K562 (cell line): ENCODE results near the gene B3GALT4. TPM values are rescaled to one million over a fixed set of nuclear protein-coding genes. Genes with fewer than 3 reads are reported as not detected.

Experiments used
- CBX5 ChIP-seq: IDR thresholded peaks from 2 replicates; pipeline ENCODE4 v1.6.1; 2014; ENCODE audit warnings: low read depth, borderline replicate concordance
- CCAR2 ChIP-seq: fragments of 200-400 bp; formaldehyde crosslinking; IDR thresholded peaks from 2 replicates; pipeline ENCODE4 v1.6.1; 2017; ENCODE audit warnings: mild to moderate bottlenecking, low read depth, low read length
- FIP1L1 ChIP-seq: fragments of 200-400 bp; formaldehyde crosslinking; IDR thresholded peaks from 2 replicates; pipeline ENCODE4 v1.6.1; 2018; ENCODE audit warnings: mild to moderate bottlenecking, low read depth, low read length; ENCODE audit not compliant: poor library complexity, severe bottlenecking
- GABPA ChIP-seq: fragments of 200-800 bp; sonication (Bioruptor generic); conservative IDR thresholded peaks from 2 replicates; pipeline ENCODE4 v1.6.1; 2016; ENCODE audit warnings: low read depth, missing genetic modification characterization, missing compliant biosample characterization
- HOXB6 ChIP-seq: fragments of 250-450 bp; sonication (Bioruptor Pico); IDR thresholded peaks from 2 replicates; pipeline ENCODE4 v1.5.1; 2022; ENCODE audit warnings: mild to moderate bottlenecking, borderline replicate concordance
- JUNB ChIP-seq: fragments of 450-650 bp; formaldehyde crosslinking; conservative IDR thresholded peaks from 2 replicates; pipeline ENCODE4 v1.4.0; 2020; ENCODE audit warnings: mild to moderate bottlenecking
- MEF2D ChIP-seq: conservative IDR thresholded peaks from 2 replicates; pipeline ENCODE4 v1.6.1; 2016; ENCODE audit warnings: low read depth, missing genetic modification characterization, missing compliant biosample characterization
- NONO ChIP-seq, 2 experiments: fragments of 200-400 bp in 1 of 2; fragments of 450-650 bp in 1 of 2; formaldehyde crosslinking in 1 of 2; IDR thresholded peaks; 2 replicates each; pipeline ENCODE4 v1.6.1; 2017; ENCODE audit warnings: low read depth in 2 of 2, mild to moderate bottlenecking in 2 of 2, moderate library complexity in 2 of 2, low read length in 1 of 2
- NR2C2 ChIP-seq, 2 experiments: fragments of 200-800 bp in 1 of 2; sonication (Bioruptor generic) in 1 of 2; sonication (generic) in 1 of 2; formaldehyde crosslinking in 1 of 2; IDR thresholded peaks; 2 replicates each; pipeline versions ENCODE4 v1.6.1 to v1.8.0; 2016 to 2022; ENCODE audit warnings: mild to moderate bottlenecking in 1 of 2, missing compliant biosample characterization in 1 of 2, missing genetic modification characterization in 1 of 2, missing genetic modification reagents in 1 of 2
- RHOXF2B ChIP-seq: fragments of 250-450 bp; sonication (Bioruptor Pico); conservative IDR thresholded peaks from 2 replicates; pipeline ENCODE4 v1.5.1; 2021
- SIRT6 ChIP-seq: IDR thresholded peaks from one replicate; pipeline ENCODE4 v1.6.1; 2012; ENCODE audit warnings: low read depth, mild to moderate bottlenecking, control low read depth, inconsistent platforms, low read length, moderate library complexity
- TBL1XR1 ChIP-seq, 2 experiments: IDR thresholded peaks; 2 replicates each; pipeline ENCODE4 v1.6.1; 2012; ENCODE audit warnings: improper control_type of control experiment in 2 of 2, low read length in 2 of 2, mild to moderate bottlenecking in 1 of 2
- THRAP3 ChIP-seq: fragments of 450-650 bp; IDR thresholded peaks from 2 replicates; pipeline ENCODE4 v1.6.1; 2016; ENCODE audit warnings: mild to moderate bottlenecking, inconsistent platforms, borderline replicate concordance
- ZNF134 ChIP-seq: fragments of 250-450 bp; sonication (Bioruptor Pico); conservative IDR thresholded peaks from 2 replicates; pipeline ENCODE4 v1.4.0; 2020
- ZNF165 ChIP-seq: fragments of 250-450 bp; sonication (Bioruptor Pico); IDR thresholded peaks from 2 replicates; pipeline ENCODE4 v1.4.0; 2020; ENCODE audit warnings: borderline replicate concordance
- polyA plus RNA-seq, 8 experiments: library from polyadenylated mRNA; depleted of rRNA in 4 of 8; stranded (reverse) in 5 of 8; unstranded in 3 of 8; fragments of >200 nt; fragmentation: Nextera tagmentation in 2 of 8; fragmentation: Illumina TruSeq in 1 of 8; extraction: Ambion mirVana in 2 of 8; extraction: Trizol in 1 of 8; gene quantifications; 2 replicates each; pipeline versions ENCODE4 v1.2.1 to v1.2.3, GENCODE V29; 2011 to 2014; ENCODE audit warnings: inconsistent platforms in 1 of 8, missing spikeins in 1 of 8
- total RNA-seq, 7 experiments: library from RNA; depleted of rRNA in 6 of 7; stranded (reverse); fragments of >200 nt in 6 of 7; fragmentation: Illumina TruSeq in 2 of 7; extraction: Trizol in 2 of 7; gene quantifications; 2 replicates each; pipeline versions ENCODE4 v1.2.1 to v1.2.3, GENCODE V29; 2011 to 2021; ENCODE audit warnings: low replicate concordance in 1 of 7
- TF ChIP-seq, protein P1 (sequence below): fragments of 250-450 bp; sonication (Bioruptor Pico); IDR thresholded peaks from 2 replicates; pipeline ENCODE4 v1.8.0; 2022; ENCODE audit warnings: moderate library complexity, mild to moderate bottlenecking, inconsistent platforms
- TF ChIP-seq, protein P2 (sequence below): fragments of 450-650 bp; IDR thresholded peaks from 2 replicates; pipeline ENCODE4 v1.6.1; 2016; ENCODE audit warnings: missing biosample characterization, missing genetic modification characterization
- TF ChIP-seq, protein P3 (sequence below): fragments of 250-450 bp; sonication (Bioruptor Pico); IDR thresholded peaks from 2 replicates; pipeline ENCODE4 v1.6.1; 2021; ENCODE audit warnings: mild to moderate bottlenecking
- TF ChIP-seq, protein P4 (sequence below): fragments of 250-450 bp; sonication (Bioruptor Pico); IDR thresholded peaks from 2 replicates; pipeline ENCODE4 v1.9.0; 2021; ENCODE audit warnings: mild to moderate bottlenecking
- TF ChIP-seq, protein P5 (sequence below): IDR thresholded peaks from 2 replicates; pipeline ENCODE4 v1.6.1; 2012; ENCODE audit warnings: low read depth, low read length, improper control_type of control experiment, borderline replicate concordance
- TF ChIP-seq, protein P6 (sequence below): conservative IDR thresholded peaks from 2 replicates; pipeline ENCODE4 v1.6.1; 2011; ENCODE audit warnings: low read depth, mild to moderate bottlenecking, low read length; ENCODE audit not compliant: control insufficient read depth

Gene B3GALT4
- total and polyA plus RNA-seq, 9 of the 15 experiments (the other 6 are each of a cell fraction or from before 2014, with no cell fraction given) = 0.11 to 1.3 (median 0.53) TPM; not detected in 1

DNA sequence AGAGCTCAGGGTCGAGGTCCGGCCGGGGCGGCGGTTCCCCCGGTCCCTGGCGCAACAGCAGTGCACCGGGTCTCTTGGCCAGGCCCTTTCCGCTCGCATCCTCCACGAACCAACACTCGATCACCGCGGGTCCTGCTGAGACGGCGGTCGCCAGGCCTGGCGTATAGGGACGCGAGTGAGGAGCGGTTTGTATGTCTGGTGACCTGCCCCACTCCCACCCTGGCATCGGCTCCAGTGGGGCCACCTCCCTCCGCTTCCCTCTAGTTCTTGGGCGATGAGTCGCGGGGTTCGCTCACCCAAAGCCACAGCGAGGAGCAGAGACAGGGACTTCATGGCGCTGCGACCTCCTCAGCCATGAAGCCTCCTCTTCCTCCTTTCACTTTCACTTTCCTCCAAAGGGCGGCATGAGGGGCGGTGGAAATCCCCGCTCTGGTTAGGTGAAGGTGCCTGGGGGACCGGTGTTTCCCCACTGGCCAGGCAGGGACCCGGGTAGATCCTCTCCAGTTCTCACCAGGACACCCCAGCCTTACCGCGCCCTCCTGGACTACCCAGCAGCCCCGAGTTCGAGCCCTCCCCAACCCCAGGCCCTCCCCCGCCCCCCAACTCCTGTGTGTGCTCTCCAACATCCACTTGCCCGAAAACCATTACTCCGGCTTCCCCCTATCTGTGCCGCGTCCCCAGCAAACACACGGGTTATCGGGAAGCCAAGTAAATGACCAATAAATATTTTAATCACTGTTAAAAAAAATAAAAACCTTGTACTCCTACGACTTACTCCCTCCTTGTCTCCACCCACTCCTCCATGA, 37.0 kb downstream of the B3GALT4 start, which contains the start of gene TAPBP (continued):
- TF ChIP-seq NR2C2 (CRISPR knock-in tag; IDR thresholded peaks at IDR 0.05) (peak; percentile 67; the same call in 1 of the 2 replicates), NR2C2 (tag; IDR thresholded peaks at IDR 0.05) (no peak), MEF2D (no peak), HOXB6 (CRISPR knock-in tag) (no peak; the same call in 1 of the 2 replicates), RHOXF2B (CRISPR knock-in tag) (0 out of 2 replicates have a peak, but pooled peaks have one; percentile 31), FIP1L1 (peak; percentile 47), CCAR2 (no peak), THRAP3 (no peak), SIRT6 (no peak), ZNF165 (CRISPR knock-in tag) (no peak), TBL1XR1 (IDR thresholded peaks at IDR 0.05; ENCODE audit: low read length in 2 of 2) (no peak; a peak in 1 of 4 replicates), NONO (IDR thresholded peaks at IDR 0.05; ENCODE audit: low read depth in 2 of 2, low read length in 1 of 2) (no peak), CBX5 (no peak), ZNF134 (CRISPR knock-in tag) (no peak), GABPA (tag) (0 out of 2 replicates have a peak, but pooled peaks have one; percentile 5), JUNB (no peak)
- TF ChIP-seq, protein P1, sequence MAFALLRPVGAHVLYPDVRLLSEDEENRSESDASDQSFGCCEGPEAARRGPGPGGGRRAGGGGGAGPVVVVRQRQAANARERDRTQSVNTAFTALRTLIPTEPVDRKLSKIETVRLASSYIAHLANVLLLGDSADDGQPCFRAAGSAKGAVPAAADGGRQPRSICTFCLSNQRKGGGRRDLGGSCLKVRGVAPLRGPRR = no peak
- TF ChIP-seq, protein P2, sequence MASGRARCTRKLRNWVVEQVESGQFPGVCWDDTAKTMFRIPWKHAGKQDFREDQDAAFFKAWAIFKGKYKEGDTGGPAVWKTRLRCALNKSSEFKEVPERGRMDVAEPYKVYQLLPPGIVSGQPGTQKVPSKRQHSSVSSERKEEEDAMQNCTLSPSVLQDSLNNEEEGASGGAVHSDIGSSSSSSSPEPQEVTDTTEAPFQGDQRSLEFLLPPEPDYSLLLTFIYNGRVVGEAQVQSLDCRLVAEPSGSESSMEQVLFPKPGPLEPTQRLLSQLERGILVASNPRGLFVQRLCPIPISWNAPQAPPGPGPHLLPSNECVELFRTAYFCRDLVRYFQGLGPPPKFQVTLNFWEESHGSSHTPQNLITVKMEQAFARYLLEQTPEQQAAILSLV (tag) = no peak
- TF ChIP-seq, protein P3, sequence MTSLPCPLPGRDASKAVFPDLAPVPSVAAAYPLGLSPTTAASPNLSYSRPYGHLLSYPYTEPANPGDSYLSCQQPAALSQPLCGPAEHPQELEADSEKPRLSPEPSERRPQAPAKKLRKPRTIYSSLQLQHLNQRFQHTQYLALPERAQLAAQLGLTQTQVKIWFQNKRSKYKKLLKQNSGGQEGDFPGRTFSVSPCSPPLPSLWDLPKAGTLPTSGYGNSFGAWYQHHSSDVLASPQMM (CRISPR knock-in tag) = no peak
- TF ChIP-seq, protein P4, sequence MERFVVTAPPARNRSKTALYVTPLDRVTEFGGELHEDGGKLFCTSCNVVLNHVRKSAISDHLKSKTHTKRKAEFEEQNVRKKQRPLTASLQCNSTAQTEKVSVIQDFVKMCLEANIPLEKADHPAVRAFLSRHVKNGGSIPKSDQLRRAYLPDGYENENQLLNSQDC (CRISPR knock-in tag) = no peak
- TF ChIP-seq, protein P5, sequence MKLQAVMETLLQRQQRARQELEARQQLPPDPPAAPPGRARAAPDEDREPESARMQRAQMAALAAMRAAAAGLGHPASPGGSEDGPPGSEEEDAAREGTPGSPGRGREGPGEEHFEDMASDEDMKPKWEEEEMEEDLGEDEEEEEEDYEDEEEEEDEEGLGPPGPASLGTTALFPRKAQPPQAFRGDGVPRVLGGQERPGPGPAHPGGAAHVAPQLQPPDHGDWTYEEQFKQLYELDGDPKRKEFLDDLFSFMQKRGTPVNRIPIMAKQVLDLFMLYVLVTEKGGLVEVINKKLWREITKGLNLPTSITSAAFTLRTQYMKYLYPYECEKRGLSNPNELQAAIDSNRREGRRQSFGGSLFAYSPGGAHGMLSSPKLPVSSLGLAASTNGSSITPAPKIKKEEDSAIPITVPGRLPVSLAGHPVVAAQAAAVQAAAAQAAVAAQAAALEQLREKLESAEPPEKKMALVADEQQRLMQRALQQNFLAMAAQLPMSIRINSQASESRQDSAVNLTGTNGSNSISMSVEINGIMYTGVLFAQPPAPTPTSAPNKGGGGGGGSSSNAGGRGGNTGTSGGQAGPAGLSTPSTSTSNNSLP = no peak
- TF ChIP-seq, protein P6, sequence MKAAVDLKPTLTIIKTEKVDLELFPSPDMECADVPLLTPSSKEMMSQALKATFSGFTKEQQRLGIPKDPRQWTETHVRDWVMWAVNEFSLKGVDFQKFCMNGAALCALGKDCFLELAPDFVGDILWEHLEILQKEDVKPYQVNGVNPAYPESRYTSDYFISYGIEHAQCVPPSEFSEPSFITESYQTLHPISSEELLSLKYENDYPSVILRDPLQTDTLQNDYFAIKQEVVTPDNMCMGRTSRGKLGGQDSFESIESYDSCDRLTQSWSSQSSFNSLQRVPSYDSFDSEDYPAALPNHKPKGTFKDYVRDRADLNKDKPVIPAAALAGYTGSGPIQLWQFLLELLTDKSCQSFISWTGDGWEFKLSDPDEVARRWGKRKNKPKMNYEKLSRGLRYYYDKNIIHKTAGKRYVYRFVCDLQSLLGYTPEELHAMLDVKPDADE = 0 out of 2 replicates have a peak, but pooled peaks have one; percentile 28
